GM20000 (cell line): ENCODE data around the gene MTA1.

ENCODE experiments used
- DNase-seq: peaks from one replicate; pipeline ENCODE4 v3.0.0; 2012; ENCODE audit warnings: low spot score
- CTCF ChIP-seq: IDR thresholded peaks from 2 replicates; pipeline ENCODE4 v1.5.1; 2012; ENCODE audit warnings: mild to moderate bottlenecking, control low read depth; ENCODE audit errors: extremely low read depth, missing control alignments

The MTA1 gene

GRCh38 chr14:105427936-105428485 lies 8.4 kb downstream of the MTA1 start:
- TF ChIP-seq CTCF: no peak
- DNase-seq: no peak

GRCh38 chr14:105430042-105430441 lies 10.4 kb downstream of the MTA1 start:
- no peak for DNase-seq
- TF ChIP-seq CTCF: no peak

GRCh38 chr14:105430565-105430964 lies 10.9 kb downstream of the MTA1 start:
- DNase-seq: no peak
- TF ChIP-seq CTCF: no peak

GRCh38 chr14:105431256-105431655 lies 11.6 kb downstream of the MTA1 start:
- DNase-seq: no peak
- TF ChIP-seq CTCF: no peak

GRCh38 chr14:105432657-105433056 lies 13.0 kb downstream of the MTA1 start:
- no peak for DNase-seq
- no peak for TF ChIP-seq CTCF

- TF ChIP-seq CTCF: no peak
These were observed 13.6 kb downstream of the MTA1 start for GRCh38 chr14:105433161-105433605.

GRCh38 chr14:105436402-105436801 lies 16.8 kb downstream of the MTA1 start:
- no peak for TF ChIP-seq CTCF
- DNase-seq: no peak

More at GRCh38 chr14:105433161-105433605, 13.6 kb downstream of the MTA1 start:
- DNase-seq: no peak
